HepG2 (cell line): ENCODE data around the gene DPAGT1. TPM values are rescaled to one million over a fixed set of nuclear protein-coding genes. Genes with fewer than 3 reads are reported as not detected.

Source experiments
- ARHGAP35 ChIP-seq: sonication (generic); formaldehyde crosslinking; IDR thresholded peaks from 2 replicates; pipeline ENCODE4 v1.9.0; 2022; ENCODE audit warnings: mild to moderate bottlenecking, inconsistent platforms, moderate library complexity, missing genetic modification reagents, borderline replicate concordance
- CENPT ChIP-seq: sonication (generic); formaldehyde crosslinking; IDR thresholded peaks from 2 replicates; pipeline ENCODE4 v1.8.0; 2022; ENCODE audit warnings: low read depth, mild to moderate bottlenecking, moderate library complexity, missing genetic modification reagents
- FOXO1 ChIP-seq: sonication (generic); formaldehyde crosslinking; IDR thresholded peaks from 2 replicates; pipeline ENCODE4 v1.4.0; 2020; ENCODE audit warnings: missing genetic modification reagents
- GZF1 ChIP-seq: sonication (generic); formaldehyde crosslinking; IDR thresholded peaks from 2 replicates; pipeline ENCODE4 v1.5.1; 2020; ENCODE audit warnings: mild to moderate bottlenecking, missing genetic modification reagents
- KLF6 ChIP-seq: IDR thresholded peaks from 2 replicates; pipeline ENCODE4 v1.8.0; 2016; ENCODE audit warnings: missing biosample characterization, missing genetic modification reagents
- MBNL3 ChIP-seq: fragments of 250-450 bp; sonication (Bioruptor Pico); conservative IDR thresholded peaks from 2 replicates; pipeline ENCODE4 v1.8.0; 2022; ENCODE audit warnings: mild to moderate bottlenecking, inconsistent platforms
- NFATC3 ChIP-seq: sonication (generic); formaldehyde crosslinking; IDR thresholded peaks from 2 replicates; pipeline ENCODE4 v1.5.1; 2020; ENCODE audit warnings: mild to moderate bottlenecking, missing genetic modification reagents
- NONO ChIP-seq, 2 experiments: fragments of 450-650 bp in 1 of 2; sonication (generic) in 1 of 2; formaldehyde crosslinking in 1 of 2; IDR thresholded peaks in 1 of 2; conservative IDR thresholded peaks in 1 of 2; 2 replicates each; pipeline versions ENCODE4 v1.6.1 to v1.8.0; 2017 to 2022; ENCODE audit warnings: mild to moderate bottlenecking in 1 of 2, missing genetic modification reagents in 1 of 2, moderate library complexity in 1 of 2
- NR3C1 ChIP-seq: sonication (generic); formaldehyde crosslinking; IDR thresholded peaks from 2 replicates; pipeline ENCODE4 v1.4.0; 2020; ENCODE audit warnings: missing genetic modification reagents
- POLR2G ChIP-seq: fragments of 200-400 bp; formaldehyde crosslinking; IDR thresholded peaks from 2 replicates; pipeline ENCODE4 v1.6.1; 2018; ENCODE audit warnings: mild to moderate bottlenecking, low read depth, low read length, moderate library complexity
- SIN3B ChIP-seq: fragments of 150-350 bp; IDR thresholded peaks from 2 replicates; pipeline ENCODE4 v1.6.1; 2014; ENCODE audit warnings: low read length
- SMAD1 ChIP-seq: sonication (generic); formaldehyde crosslinking; IDR thresholded peaks from 2 replicates; pipeline ENCODE4 v1.4.0; 2020; ENCODE audit warnings: missing genetic modification reagents, low read depth, mild to moderate bottlenecking, borderline replicate concordance
- ZFYVE20 ChIP-seq: sonication (generic); formaldehyde crosslinking; IDR thresholded peaks from 2 replicates; pipeline ENCODE4 v1.8.0; 2023; ENCODE audit warnings: low read depth, mild to moderate bottlenecking, moderate library complexity, missing genetic modification reagents, borderline replicate concordance
- ZNF232 ChIP-seq: sonication (generic); formaldehyde crosslinking; IDR thresholded peaks from 2 replicates; pipeline ENCODE4 v1.4.0; 2020; ENCODE audit warnings: missing genetic modification reagents, borderline replicate concordance
- ZNF3 ChIP-seq: IDR thresholded peaks from 2 replicates; pipeline ENCODE4 v1.7.0; 2017; ENCODE audit warnings: inconsistent platforms
- ZNF431 ChIP-seq: sonication (generic); formaldehyde crosslinking; IDR thresholded peaks from 2 replicates; pipeline ENCODE4 v1.9.0; 2022; ENCODE audit warnings: missing genetic modification reagents, low read depth, mild to moderate bottlenecking, borderline replicate concordance
- ZNF629 ChIP-seq: sonication (generic); formaldehyde crosslinking; conservative IDR thresholded peaks from 2 replicates; pipeline ENCODE4 v1.5.0; 2020; ENCODE audit warnings: missing genetic modification reagents
- ZNF709 ChIP-seq: sonication (generic); formaldehyde crosslinking; IDR thresholded peaks from 2 replicates; pipeline ENCODE4 v1.5.0; 2020; ENCODE audit warnings: mild to moderate bottlenecking, missing genetic modification reagents
- polyA plus RNA-seq, 8 experiments: library from polyadenylated mRNA; depleted of rRNA in 3 of 8; stranded (reverse) in 7 of 8; unstranded in 1 of 8; fragments of >200 nt; fragmentation: Illumina TruSeq in 4 of 8; extraction: Trizol in 4 of 8; gene quantifications; 2 replicates each; pipeline versions ENCODE4 v1.2.1 to v1.2.3, GENCODE V29; 2011 to 2016; ENCODE audit warnings: low read depth in 4 of 8, missing spikeins in 1 of 8, mixed read lengths in 1 of 8; ENCODE audit not compliant: insufficient read depth in 1 of 8
- total RNA-seq, 5 experiments: library from RNA; depleted of rRNA; stranded (reverse); fragments of >200 nt; fragmentation: Illumina TruSeq; extraction: Trizol; gene quantifications; 2 replicates each; pipeline ENCODE4 v1.2.3, GENCODE V29; 2016; ENCODE audit warnings: low read depth in 1 of 5
- TF ChIP-seq, protein P1 (sequence below): sonication (generic); formaldehyde crosslinking; IDR thresholded peaks from 2 replicates; pipeline ENCODE4 v1.8.1; 2022; ENCODE audit warnings: mild to moderate bottlenecking, missing genetic modification reagents
- TF ChIP-seq, protein P2 (sequence below): sonication (generic); formaldehyde crosslinking; IDR thresholded peaks from 2 replicates; pipeline ENCODE4 v1.4.0; 2020; ENCODE audit warnings: missing genetic modification reagents, borderline replicate concordance
- TF ChIP-seq, protein P3 (sequence below): sonication (generic); formaldehyde crosslinking; IDR thresholded peaks from 2 replicates; pipeline ENCODE4 v1.5.1; 2020; ENCODE audit warnings: mild to moderate bottlenecking, missing genetic modification reagents, borderline replicate concordance
- TF ChIP-seq, protein P4 (sequence below): sonication (generic); formaldehyde crosslinking; IDR thresholded peaks from 2 replicates; pipeline ENCODE4 v1.5.0; 2020; ENCODE audit warnings: missing genetic modification reagents
- TF ChIP-seq, protein P5 (sequence below): sonication (generic); formaldehyde crosslinking; IDR thresholded peaks from 2 replicates; pipeline ENCODE4 v1.8.1; 2023; ENCODE audit warnings: mild to moderate bottlenecking, missing genetic modification reagents

The DPAGT1 gene
- total and polyA plus RNA-seq, 2 of the 13 experiments (the other 11 are each of a cell fraction or from before 2014, with no cell fraction given): 37.6 to 70.7 TPM

DNA sequence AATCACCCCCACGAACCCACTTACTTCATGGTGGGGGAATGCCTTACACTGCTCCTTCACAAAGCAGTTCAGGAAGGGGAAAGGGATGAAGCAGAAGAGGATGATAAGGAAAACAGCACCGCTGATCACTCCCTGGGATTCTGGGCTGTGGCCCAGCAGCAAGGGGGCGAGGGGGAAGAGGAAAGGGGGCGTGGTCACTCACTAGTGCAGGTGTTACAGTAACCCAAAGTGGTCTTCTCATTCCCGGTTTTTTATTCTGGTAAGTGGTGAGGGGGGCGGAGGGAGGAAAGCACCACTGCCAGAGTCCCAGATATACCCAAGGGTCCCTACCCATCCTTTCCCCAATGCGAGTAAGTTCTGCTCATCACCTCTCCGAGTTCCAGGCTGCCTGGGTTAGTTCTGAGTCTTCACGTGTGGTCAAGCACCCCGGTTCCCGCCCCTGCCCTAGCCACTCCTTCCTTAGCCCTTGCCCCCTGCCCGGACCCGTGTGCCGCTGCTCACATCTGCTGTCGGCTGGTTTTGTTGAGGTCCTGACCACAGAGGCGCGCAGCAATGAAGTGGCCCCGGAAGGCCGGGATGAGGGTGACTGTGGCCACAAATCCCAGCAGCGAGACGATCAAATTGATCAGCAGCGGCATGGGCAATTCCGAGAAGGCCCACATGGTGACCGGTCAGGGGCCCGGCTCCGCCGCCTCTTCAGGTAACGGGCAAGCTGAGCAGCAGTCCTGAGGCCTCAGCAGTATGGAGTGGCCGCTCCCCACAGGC is 477 bp downstream of the DPAGT1 start (continued):
- TF ChIP-seq NR3C1 (no peak), ARHGAP35 (CRISPR knock-in tag) (no peak), NONO (IDR thresholded peaks at IDR 0.05) (no peak), NONO (CRISPR knock-in tag; conservative IDR thresholded peaks at IDR 0.05) (no peak), ZNF431 (CRISPR knock-in tag) (no peak), ZNF3 (CRISPR knock-in tag) (no peak), ZFYVE20 (CRISPR knock-in tag) (no peak), KLF6 (CRISPR knock-in tag) (no peak), FOXO1 (CRISPR knock-in tag) (no peak), GZF1 (CRISPR knock-in tag) (no peak), ZNF709 (CRISPR knock-in tag) (no peak), CENPT (CRISPR knock-in tag) (no peak), MBNL3 (no peak), NFATC3 (no peak), ZNF629 (no peak), SIN3B (no peak), ZNF232 (0 out of 2 replicates have a peak, but pooled peaks have one; percentile 31), POLR2G (peak; percentile 14; the same call in 1 of the 2 replicates), SMAD1 (no peak)
- TF ChIP-seq, protein P1, sequence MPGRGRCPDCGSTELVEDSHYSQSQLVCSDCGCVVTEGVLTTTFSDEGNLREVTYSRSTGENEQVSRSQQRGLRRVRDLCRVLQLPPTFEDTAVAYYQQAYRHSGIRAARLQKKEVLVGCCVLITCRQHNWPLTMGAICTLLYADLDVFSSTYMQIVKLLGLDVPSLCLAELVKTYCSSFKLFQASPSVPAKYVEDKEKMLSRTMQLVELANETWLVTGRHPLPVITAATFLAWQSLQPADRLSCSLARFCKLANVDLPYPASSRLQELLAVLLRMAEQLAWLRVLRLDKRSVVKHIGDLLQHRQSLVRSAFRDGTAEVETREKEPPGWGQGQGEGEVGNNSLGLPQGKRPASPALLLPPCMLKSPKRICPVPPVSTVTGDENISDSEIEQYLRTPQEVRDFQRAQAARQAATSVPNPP (CRISPR knock-in tag): no peak
- TF ChIP-seq, protein P2, sequence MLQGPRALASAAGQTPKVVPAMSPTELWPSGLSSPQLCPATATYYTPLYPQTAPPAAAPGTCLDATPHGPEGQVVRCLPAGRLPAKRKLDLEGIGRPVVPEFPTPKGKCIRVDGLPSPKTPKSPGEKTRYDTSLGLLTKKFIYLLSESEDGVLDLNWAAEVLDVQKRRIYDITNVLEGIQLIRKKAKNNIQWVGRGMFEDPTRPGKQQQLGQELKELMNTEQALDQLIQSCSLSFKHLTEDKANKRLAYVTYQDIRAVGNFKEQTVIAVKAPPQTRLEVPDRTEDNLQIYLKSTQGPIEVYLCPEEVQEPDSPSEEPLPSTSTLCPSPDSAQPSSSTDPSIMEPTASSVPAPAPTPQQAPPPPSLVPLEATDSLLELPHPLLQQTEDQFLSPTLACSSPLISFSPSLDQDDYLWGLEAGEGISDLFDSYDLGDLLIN: no peak
- TF ChIP-seq, protein P3, sequence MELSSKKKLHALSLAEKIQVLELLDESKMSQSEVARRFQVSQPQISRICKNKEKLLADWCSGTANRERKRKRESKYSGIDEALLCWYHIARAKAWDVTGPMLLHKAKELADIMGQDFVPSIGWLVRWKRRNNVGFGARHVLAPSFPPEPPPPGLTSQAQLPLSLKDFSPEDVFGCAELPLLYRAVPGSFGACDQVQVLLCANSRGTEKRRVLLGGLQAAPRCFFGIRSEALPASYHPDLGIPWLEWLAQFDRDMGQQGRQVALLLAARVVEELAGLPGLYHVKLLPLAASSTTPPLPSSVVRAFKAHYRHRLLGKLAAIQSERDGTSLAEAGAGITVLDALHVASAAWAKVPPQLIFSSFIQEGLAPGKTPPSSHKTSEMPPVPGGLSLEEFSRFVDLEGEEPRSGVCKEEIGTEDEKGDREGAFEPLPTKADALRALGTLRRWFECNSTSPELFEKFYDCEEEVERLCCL (CRISPR knock-in tag): no peak
- TF ChIP-seq, protein P4, sequence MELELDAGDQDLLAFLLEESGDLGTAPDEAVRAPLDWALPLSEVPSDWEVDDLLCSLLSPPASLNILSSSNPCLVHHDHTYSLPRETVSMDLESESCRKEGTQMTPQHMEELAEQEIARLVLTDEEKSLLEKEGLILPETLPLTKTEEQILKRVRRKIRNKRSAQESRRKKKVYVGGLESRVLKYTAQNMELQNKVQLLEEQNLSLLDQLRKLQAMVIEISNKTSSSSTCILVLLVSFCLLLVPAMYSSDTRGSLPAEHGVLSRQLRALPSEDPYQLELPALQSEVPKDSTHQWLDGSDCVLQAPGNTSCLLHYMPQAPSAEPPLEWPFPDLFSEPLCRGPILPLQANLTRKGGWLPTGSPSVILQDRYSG: no peak; the same call in 1 of the 2 replicates
- TF ChIP-seq, protein P5, sequence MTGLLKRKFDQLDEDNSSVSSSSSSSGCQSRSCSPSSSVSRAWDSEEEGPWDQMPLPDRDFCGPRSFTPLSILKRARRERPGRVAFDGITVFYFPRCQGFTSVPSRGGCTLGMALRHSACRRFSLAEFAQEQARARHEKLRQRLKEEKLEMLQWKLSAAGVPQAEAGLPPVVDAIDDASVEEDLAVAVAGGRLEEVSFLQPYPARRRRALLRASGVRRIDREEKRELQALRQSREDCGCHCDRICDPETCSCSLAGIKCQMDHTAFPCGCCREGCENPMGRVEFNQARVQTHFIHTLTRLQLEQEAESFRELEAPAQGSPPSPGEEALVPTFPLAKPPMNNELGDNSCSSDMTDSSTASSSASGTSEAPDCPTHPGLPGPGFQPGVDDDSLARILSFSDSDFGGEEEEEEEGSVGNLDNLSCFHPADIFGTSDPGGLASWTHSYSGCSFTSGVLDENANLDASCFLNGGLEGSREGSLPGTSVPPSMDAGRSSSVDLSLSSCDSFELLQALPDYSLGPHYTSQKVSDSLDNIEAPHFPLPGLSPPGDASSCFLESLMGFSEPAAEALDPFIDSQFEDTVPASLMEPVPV: 0 out of 2 replicates have a peak, but pooled peaks have one; percentile 2
